K562 (cell line): ENCODE data around the gene LRRC9.

ENCODE experiments used
- CTCF ChIP-seq, 3 experiments: IDR thresholded peaks in 2 of 3; conservative IDR thresholded peaks in 1 of 3; 2 replicates each; pipeline ENCODE4 v1.5.1; 2011 to 2012; ENCODE audit warnings: low read length in 3 of 3, mild to moderate bottlenecking in 3 of 3, control low read depth in 2 of 3, improper control_type of control experiment in 1 of 3, inconsistent platforms in 1 of 3, low read depth in 1 of 3, mixed read lengths in 1 of 3, moderate library complexity in 1 of 3; ENCODE audit not compliant: insufficient read depth in 2 of 3
- ZNF79 ChIP-seq: fragments of 250-450 bp; sonication (Bioruptor Pico); IDR thresholded peaks from 2 replicates; pipeline ENCODE4 v1.4.0; 2020; ENCODE audit warnings: low read depth, mild to moderate bottlenecking, moderate library complexity

- TF ChIP-seq CTCF (IDR thresholded peaks at IDR 0.05 in 2 of 3, conservative IDR thresholded peaks at IDR 0.05 in 1 of 3; ENCODE audit: insufficient read depth in 2 of 3, low read depth in 1 of 3, low read length in 3 of 3) (no peak), ZNF79 (no peak)
Measured at GRCh38 chr14:59969319-59969718, 49.4 kb downstream of the LRRC9 start.
